ENCODE measurements around the gene CLCNKA. TPM values are rescaled to one million over a fixed set of nuclear protein-coding genes. Genes with fewer than 3 reads are reported as not detected.
"Not testable (repeated sequence)": the region's sequence is repeated elsewhere in the genome, so short reads cannot be mapped to it uniquely, and the experiment has no call there.

The CLCNKA gene
- polyA plus RNA-seq, 1 of the 3 experiments (the other 2 are of a cell fraction) = 0.03 TPM

- TF ChIP-seq JUND (IDR thresholded peaks at IDR 0.05) = no peak
- no peak for TF ChIP-seq FOSL2 (IDR thresholded peaks at IDR 0.05; ENCODE audit: borderline replicate concordance, low read depth)
Measured at GRCh38 chr1:16022393-16022792, 557 bp downstream of the CLCNKA start (continued).

GRCh38 chr1:16023050-16023653 is 1.3 kb downstream of the CLCNKA start:
- H3K4me2 ChIP-seq = no peak overlapping the region
- H4K20me1 ChIP-seq (ENCODE audit: insufficient read depth) = no peaks in the 10 kb centered on the region
- H3K27me3 ChIP-seq (ENCODE audit: insufficient read depth) = no peaks in the 10 kb centered on the region
- 67% methylated on average over 6 of the region's 7 CpGs for WGBS (ENCODE audit: low lambda C conversion rate)
- H3K9ac ChIP-seq = no peak overlapping the region
- H3K79me2 ChIP-seq (ENCODE audit: insufficient read depth) = no peaks in the 10 kb centered on the region
- no peak for TF ChIP-seq YY1 (IDR thresholded peaks at IDR 0.05; ENCODE audit: low read depth)
- TF ChIP-seq FOSL2 (IDR thresholded peaks at IDR 0.05; ENCODE audit: borderline replicate concordance, low read depth) = no peak
- TF ChIP-seq JUND (IDR thresholded peaks at IDR 0.05) = no peak
- no peak for TF ChIP-seq RAD21 (IDR thresholded peaks at IDR 0.05; ENCODE audit: low read length)
- TF ChIP-seq GATA2 (CRISPR knock-in tag; IDR thresholded peaks at IDR 0.05) = no peak
- no peak for TF ChIP-seq FOXJ3 (CRISPR knock-in tag; IDR thresholded peaks at IDR 0.05)
- TF ChIP-seq CTCF (IDR thresholded peaks at IDR 0.05) = no peak
- TF ChIP-seq ELF1 (IDR thresholded peaks at IDR 0.05) = no peak
- no peak for TF ChIP-seq NRF1 (IDR thresholded peaks at IDR 0.05; ENCODE audit: low read depth, low read length)
- TF ChIP-seq POLR2AphosphoS5 (IDR thresholded peaks at IDR 0.05; ENCODE audit: low read depth, low read length) = no peak
- TF ChIP-seq PBX3 (IDR thresholded peaks at IDR 0.05) = no peak
- no peak for TF ChIP-seq MAX (IDR thresholded peaks at IDR 0.05; ENCODE audit: low read depth)
- no peak overlapping the region for H3K4me3 ChIP-seq (ENCODE audit: low read depth in 2 of 2, low read length in 1 of 2)
- H2AFZ ChIP-seq (ENCODE audit: low read depth) = no peak overlapping the region
- no peak for DNase-seq
- H3K9me3 ChIP-seq = no peaks in the 10 kb centered on the region
- H3K4me1 ChIP-seq (ENCODE audit: control insufficient read depth in 1 of 2, insufficient read depth in 2 of 2, low read depth in 1 of 2, low read length in 1 of 2) = peaks cover 10 to 31% of the 10 kb centered on the region in 2 experiments; a peak in 2 of 4 replicates
- H3K27ac ChIP-seq (ENCODE audit: low read depth in 2 of 2, low read length in 1 of 2) = no peak overlapping the region
- no peaks in the 10 kb centered on the region for H3K36me3 ChIP-seq (replicated peaks in 1 of 2; ENCODE audit: control insufficient read depth in 1 of 2, insufficient read depth in 2 of 2, low read length in 1 of 2)
- H3K9me2 ChIP-seq = no peaks in the 10 kb centered on the region
- POLR2A ChIA-PET = no interaction called here
- H3F3A ChIP-seq (replicated peaks; ENCODE audit: insufficient read depth) = no peaks in the 10 kb centered on the region
- CTCF ChIA-PET = interaction anchor here (0.6 to 1.2 kb wide), 3 partner anchors 14 to 32 kb away, joined by 3 read pairs; no protein-coding TSS in a partner anchor

- DNase-seq; H3K79me2 ChIP-seq (ENCODE audit: insufficient read depth); H3K27me3 ChIP-seq (ENCODE audit: insufficient read depth); H3K9ac ChIP-seq; POLR2A ChIA-PET; H4K20me1 ChIP-seq (ENCODE audit: insufficient read depth); H3K4me3 ChIP-seq (ENCODE audit: low read depth in 2 of 2, low read length in 1 of 2); H2AFZ ChIP-seq (ENCODE audit: low read depth); H3K27ac ChIP-seq (ENCODE audit: low read depth in 2 of 2, low read length in 1 of 2); H3K4me1 ChIP-seq (ENCODE audit: control insufficient read depth in 1 of 2, insufficient read depth in 2 of 2, low read depth in 1 of 2, low read length in 1 of 2); H3K4me2 ChIP-seq; H3K36me3 ChIP-seq (replicated peaks in 1 of 2; ENCODE audit: control insufficient read depth in 1 of 2, insufficient read depth in 2 of 2, low read length in 1 of 2); H3K9me2 ChIP-seq; H3F3A ChIP-seq (replicated peaks; ENCODE audit: insufficient read depth); H3K9me3 ChIP-seq: not testable (repeated sequence)
- 68% methylated on average over 10 of the region's 10 CpGs for WGBS (ENCODE audit: low lambda C conversion rate)
- CTCF ChIA-PET = interaction anchor here (1.1 to 2.5 kb wide), 3 partner anchors 17 to 235 kb away, joined by 3 to 14 read pairs (median 3); no protein-coding TSS in a partner anchor
Measured at GRCh38 chr1:16026302-16026701, 4.5 kb downstream of the CLCNKA start.
